Transverse colon (tissue), 4 donors: ENCODE results near the gene C10orf90. TPM values are rescaled to one million over a fixed set of nuclear protein-coding genes. Genes with fewer than 3 reads are reported as not detected.

Experiments used
- DNase-seq: peaks from one replicate; pipeline ENCODE4 v3.0.0-alpha.2; 2019
- H3K27ac ChIP-seq, 4 donors: fragments of 200-600 bp; sonication (generic); 2 replicates each; pipeline ENCODE4 v1.5.1; 2016 to 2018; ENCODE audit warnings: inconsistent platforms in 4 of 4
- H3K27me3 ChIP-seq: fragments of 200-600 bp; sonication (generic); 2 replicates; pipeline ENCODE4 v1.5.1; 2017; ENCODE audit warnings: inconsistent platforms
- H3K36me3 ChIP-seq, 4 donors: fragments of 200-600 bp; sonication (generic); 2 replicates each; pipeline ENCODE4 v1.5.1; 2017 to 2019; ENCODE audit warnings: inconsistent platforms in 4 of 4
- H3K4me1 ChIP-seq, 4 donors: fragments of 200-600 bp; sonication (generic); 2 replicates each; pipeline ENCODE4 v1.5.1; 2017 to 2020; ENCODE audit warnings: inconsistent platforms in 4 of 4
- H3K4me3 ChIP-seq, 4 donors: fragments of 200-600 bp; sonication (generic); 1 replicate in 1 of 4; 2 replicates in 3 of 4; pipeline versions ENCODE4 v1.5.1 to v1.6.1; 2017 to 2019; ENCODE audit warnings: inconsistent platforms in 4 of 4
- H3K9me3 ChIP-seq, 2 donors: fragments of 200-600 bp; sonication (generic); 2 replicates each; pipeline ENCODE4 v1.5.1; 2017 to 2019; ENCODE audit warnings: inconsistent platforms in 2 of 2
- CTCF ChIP-seq, 5 experiments: fragments of 200-600 bp in 3 of 5; fragments of 450-650 bp in 2 of 5; sonication (generic) in 3 of 5; IDR thresholded peaks; 1 replicate in 2 of 5; 2 replicates in 3 of 5; pipeline ENCODE4 v1.5.1; 2016 to 2017; ENCODE audit warnings: antibody characterized with exemption in 5 of 5, inconsistent platforms in 3 of 5, mild to moderate bottlenecking in 2 of 5, moderate library complexity in 1 of 5
- EP300 ChIP-seq: sonication (generic); formaldehyde crosslinking; IDR thresholded peaks from one replicate; pipeline ENCODE4 v1.6.1; 2017; ENCODE audit warnings: antibody characterized with exemption, low read depth
- POLR2A ChIP-seq: fragments of 450-650 bp; IDR thresholded peaks from one replicate; pipeline ENCODE4 v1.6.1; 2016; ENCODE audit warnings: antibody characterized with exemption, mild to moderate bottlenecking, moderate library complexity
- POLR2AphosphoS5 ChIP-seq, 3 donors: sonication (generic); formaldehyde crosslinking; IDR thresholded peaks; one replicate each; pipeline ENCODE4 v1.6.1; 2016; ENCODE audit warnings: antibody characterized with exemption in 3 of 3
- WGBS, 2 donors: methylation state at CpG; one replicate each; pipeline ENCODE4 v1.1.5; 2018; ENCODE audit warnings: low coverage in 1 of 2; 5-methylcytosine and 5-hydroxymethylcytosine counted together
- in situ Hi-C, 4 donors: fragments of 200-750 bp; cut with MboI; loops; one replicate each; pipeline versions ENCODE4 v1.15.0 to v1.15.1; 2017; ENCODE audit warnings: low sequenced_read_pairs in 3 of 4, low pct_ligation_motif_present in 1 of 4, low pct_unique_long_range_greater_than_20kb in 1 of 4
- intact Hi-C: fragments of 100-400 bp; cut with DNase I; formaldehyde crosslinking; loops from one replicate; pipeline ENCODE4 v1.15.1; 2023; ENCODE audit warnings: low total_unique reads
- total RNA-seq, 4 donors: library from RNA; depleted of rRNA; stranded (reverse); fragments of >200 nt; gene quantifications; one replicate each; pipeline ENCODE4 v1.1.0, GENCODE V29; 2016

C10orf90 gene
- total RNA-seq, 4 donors from 2014 or later: not detected

DNA sequence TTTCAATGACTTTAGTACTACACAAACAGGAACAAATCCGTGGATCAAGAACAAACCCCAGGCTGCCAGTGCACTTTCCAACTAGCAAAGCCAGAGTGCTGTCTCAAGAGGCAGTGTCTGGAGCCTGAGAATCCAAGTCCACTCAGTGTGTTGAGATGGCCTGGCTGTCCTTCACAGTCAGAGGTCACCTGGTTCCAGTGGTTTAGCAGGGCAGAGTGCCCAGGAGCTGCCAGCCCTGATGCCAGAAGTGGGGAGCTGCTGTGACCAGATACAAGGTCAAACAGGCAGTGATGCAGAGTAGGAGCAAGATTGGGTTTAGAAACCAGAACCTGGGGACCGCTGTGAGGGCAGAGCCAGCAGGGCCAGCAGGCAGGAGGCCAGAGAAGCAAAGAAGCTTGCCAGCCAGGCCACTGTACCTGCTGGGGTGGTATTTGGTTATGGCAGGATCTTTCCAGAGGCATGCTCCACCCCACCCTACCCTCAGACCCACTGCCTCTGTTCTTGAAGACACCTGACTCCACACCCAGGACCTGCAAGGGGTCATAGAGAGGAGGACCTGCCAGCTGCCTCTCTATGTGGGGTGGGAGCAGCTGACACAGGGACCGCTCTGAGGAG is 35.6 kb upstream of the C10orf90 start:
- Histone ChIP-seq H3K9me3 (no peaks in the 10 kb centered on the region), H3K36me3 (no peaks in the 10 kb centered on the region), H3K4me1 (no peaks in the 10 kb centered on the region), H3K27ac (no peak overlapping the region), H3K4me3 (no peak overlapping the region), H3K27me3 (no peaks in the 10 kb centered on the region)
- DNase-seq: no peak
- intact Hi-C loops: no loop called here
- in situ Hi-C loops: no loop called here
- 73% methylated on average over 3 of the region's 3 CpGs; no CpG with 5 or more reads in 1 of the 2 donors for WGBS, 2 donors
- TF ChIP-seq POLR2A: no peak
- TF ChIP-seq EP300: no peak
- no peak for TF ChIP-seq POLR2AphosphoS5 (IDR thresholded peaks at IDR 0.05)
- no peak for TF ChIP-seq CTCF (IDR thresholded peaks at IDR 0.05)

- WGBS, 2 donors: 66% methylated on average over 5 of the region's 5 CpGs; no CpG with 5 or more reads in 1 of the 2 donors
- no peaks in the 10 kb centered on the region for H3K27me3 ChIP-seq
- in situ Hi-C loops: no loop called here
These were observed 34.6 kb upstream of the C10orf90 start for GRCh38 chr10:126705131-126705530.

DNA sequence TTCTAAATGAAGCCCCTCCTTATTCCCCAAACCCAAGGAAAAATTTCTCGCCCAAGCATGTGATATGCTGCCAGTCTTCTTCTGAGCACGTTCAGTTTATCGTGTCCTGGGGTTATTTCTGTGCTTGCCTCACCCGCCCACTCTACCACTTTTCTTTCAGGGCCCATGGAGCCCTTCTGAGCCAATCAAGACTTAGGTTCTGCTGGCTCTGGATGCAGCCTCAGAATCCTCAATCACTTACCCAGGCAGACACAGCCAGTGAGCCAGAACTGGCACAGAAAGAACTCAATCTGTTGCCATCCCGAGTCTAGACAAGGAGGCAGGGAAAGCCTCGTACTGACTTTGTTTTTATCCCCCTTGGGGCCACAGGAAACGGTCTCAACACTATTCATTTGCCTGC is 34.2 kb upstream of the C10orf90 start:
- TF ChIP-seq POLR2A (no peak), POLR2AphosphoS5 (IDR thresholded peaks at IDR 0.05) (no peak), EP300 (no peak)
- in situ Hi-C loops (no loop called here), intact Hi-C loops (no loop called here)
- no peaks in the 10 kb centered on the region for H3K36me3 ChIP-seq
- H3K27me3 ChIP-seq: no peaks in the 10 kb centered on the region
- H3K27ac ChIP-seq: no peak overlapping the region
- DNase-seq: no peak
- 62% methylated on average over 7 of the region's 7 CpGs; no CpG with 5 or more reads in 1 of the 2 donors for WGBS, 2 donors
- H3K4me3 ChIP-seq: no peak overlapping the region
- no peaks in the 10 kb centered on the region for H3K4me1 ChIP-seq
- no peaks in the 10 kb centered on the region for H3K9me3 ChIP-seq

More at GRCh38 chr10:126705131-126705530, 34.6 kb upstream of the C10orf90 start:
- no peak overlapping the region for H3K27ac ChIP-seq
- H3K36me3 ChIP-seq: no peaks in the 10 kb centered on the region
- intact Hi-C loops: no loop called here
- H3K4me1 ChIP-seq: no peaks in the 10 kb centered on the region
- no peaks in the 10 kb centered on the region for H3K9me3 ChIP-seq
- TF ChIP-seq POLR2A (no peak), EP300 (no peak), CTCF (IDR thresholded peaks at IDR 0.05) (no peak), POLR2AphosphoS5 (IDR thresholded peaks at IDR 0.05) (no peak)
- no peak for DNase-seq
- H3K4me3 ChIP-seq: no peak overlapping the region

- no peak for DNase-seq
- 79% methylated on average over 3 of the region's 3 CpGs; no CpG with 5 or more reads in 1 of the 2 donors for WGBS, 2 donors
- H3K36me3 ChIP-seq: no peaks in the 10 kb centered on the region
- H3K27ac ChIP-seq: no peak overlapping the region
- H3K27me3 ChIP-seq: no peaks in the 10 kb centered on the region
- TF ChIP-seq POLR2AphosphoS5 (IDR thresholded peaks at IDR 0.05) (no peak), EP300 (no peak), CTCF (IDR thresholded peaks at IDR 0.05) (no peak), POLR2A (no peak)
- H3K4me3 ChIP-seq: no peak overlapping the region
- no peaks in the 10 kb centered on the region for H3K4me1 ChIP-seq
- H3K9me3 ChIP-seq: no peaks in the 10 kb centered on the region
- in situ Hi-C loops (no loop called here), intact Hi-C loops (no loop called here)
These were observed 31.7 kb upstream of the C10orf90 start for GRCh38 chr10:126702181-126702580.
